HL-60 (cell line): ENCODE results near the gene PIGP.

Experiments
- DNase-seq, 2 experiments: peaks; one replicate each; pipeline ENCODE4 v3.0.0-alpha.2; 2010 to 2020; ENCODE audit warnings: low read depth in 1 of 2, low spot score in 1 of 2
- H3K27ac ChIP-seq: fragments of 250-450 bp; sonication (Bioruptor Pico); replicated peaks from 2 replicates; pipeline ENCODE4 v1.5.1; 2020; ENCODE audit warnings: mild to moderate bottlenecking, moderate library complexity
- H3K27me3 ChIP-seq: fragments of 250-450 bp; sonication (Bioruptor Pico); 2 replicates; pipeline ENCODE4 v1.5.1; 2021; ENCODE audit warnings: mild to moderate bottlenecking, moderate library complexity; ENCODE audit not compliant: insufficient read depth, poor library complexity, severe bottlenecking
- H3K4me3 ChIP-seq: replicated peaks from 2 replicates; pipeline ENCODE4 v1.5.1; 2011; ENCODE audit warnings: mild to moderate bottlenecking, control low read depth, low read length; ENCODE audit not compliant: insufficient read depth
- GABPA ChIP-seq: IDR thresholded peaks from 2 replicates; pipeline ENCODE4 v1.6.1; 2012; ENCODE audit warnings: low read depth
- POLR2AphosphoS5 ChIP-seq: IDR thresholded peaks from 2 replicates; pipeline ENCODE4 v1.6.1; 2012; ENCODE audit warnings: low read depth
- SPI1 ChIP-seq: IDR thresholded peaks from 2 replicates; pipeline ENCODE4 v1.6.1; 2012; ENCODE audit warnings: low read depth, mild to moderate bottlenecking, borderline replicate concordance
- TF ChIP-seq, protein P1 (sequence below): IDR thresholded peaks from one replicate; pipeline ENCODE4 v1.5.1; 2011; ENCODE audit warnings: low read length, control low read depth, inconsistent platforms; ENCODE audit not compliant: insufficient read depth
- TF ChIP-seq, protein P2 (sequence below): IDR thresholded peaks from 2 replicates; pipeline ENCODE4 v1.6.1; 2012; ENCODE audit warnings: low read depth; ENCODE audit not compliant: insufficient replicate concordance

Gene PIGP

DNA sequence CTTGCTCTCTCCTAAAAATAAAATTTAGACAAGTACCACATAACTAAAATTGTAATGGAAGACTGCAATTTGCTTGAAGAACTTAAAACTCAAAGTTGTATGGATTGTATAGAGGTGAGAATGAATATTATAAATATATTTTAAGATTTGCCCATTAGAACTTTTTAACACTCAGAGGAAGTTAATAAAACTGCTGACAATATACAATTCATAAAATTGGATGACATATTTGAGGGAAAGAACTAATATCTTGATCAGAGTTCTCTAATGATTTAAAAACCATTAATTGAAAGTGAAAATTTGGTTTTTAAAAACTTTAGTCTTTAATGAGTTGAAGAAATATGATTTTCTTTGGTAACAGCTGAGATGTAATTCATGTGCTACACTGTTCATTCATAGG lies 21.1 kb upstream of the PIGP start:
- Histone ChIP-seq H3K27ac (no peak overlapping the region), H3K4me3 (no peak overlapping the region), H3K27me3 (no peaks in the 10 kb centered on the region)
- no peak for TF ChIP-seq POLR2AphosphoS5
- TF ChIP-seq, protein P1, sequence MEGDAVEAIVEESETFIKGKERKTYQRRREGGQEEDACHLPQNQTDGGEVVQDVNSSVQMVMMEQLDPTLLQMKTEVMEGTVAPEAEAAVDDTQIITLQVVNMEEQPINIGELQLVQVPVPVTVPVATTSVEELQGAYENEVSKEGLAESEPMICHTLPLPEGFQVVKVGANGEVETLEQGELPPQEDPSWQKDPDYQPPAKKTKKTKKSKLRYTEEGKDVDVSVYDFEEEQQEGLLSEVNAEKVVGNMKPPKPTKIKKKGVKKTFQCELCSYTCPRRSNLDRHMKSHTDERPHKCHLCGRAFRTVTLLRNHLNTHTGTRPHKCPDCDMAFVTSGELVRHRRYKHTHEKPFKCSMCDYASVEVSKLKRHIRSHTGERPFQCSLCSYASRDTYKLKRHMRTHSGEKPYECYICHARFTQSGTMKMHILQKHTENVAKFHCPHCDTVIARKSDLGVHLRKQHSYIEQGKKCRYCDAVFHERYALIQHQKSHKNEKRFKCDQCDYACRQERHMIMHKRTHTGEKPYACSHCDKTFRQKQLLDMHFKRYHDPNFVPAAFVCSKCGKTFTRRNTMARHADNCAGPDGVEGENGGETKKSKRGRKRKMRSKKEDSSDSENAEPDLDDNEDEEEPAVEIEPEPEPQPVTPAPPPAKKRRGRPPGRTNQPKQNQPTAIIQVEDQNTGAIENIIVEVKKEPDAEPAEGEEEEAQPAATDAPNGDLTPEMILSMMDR: no peak
- TF ChIP-seq, protein P2, sequence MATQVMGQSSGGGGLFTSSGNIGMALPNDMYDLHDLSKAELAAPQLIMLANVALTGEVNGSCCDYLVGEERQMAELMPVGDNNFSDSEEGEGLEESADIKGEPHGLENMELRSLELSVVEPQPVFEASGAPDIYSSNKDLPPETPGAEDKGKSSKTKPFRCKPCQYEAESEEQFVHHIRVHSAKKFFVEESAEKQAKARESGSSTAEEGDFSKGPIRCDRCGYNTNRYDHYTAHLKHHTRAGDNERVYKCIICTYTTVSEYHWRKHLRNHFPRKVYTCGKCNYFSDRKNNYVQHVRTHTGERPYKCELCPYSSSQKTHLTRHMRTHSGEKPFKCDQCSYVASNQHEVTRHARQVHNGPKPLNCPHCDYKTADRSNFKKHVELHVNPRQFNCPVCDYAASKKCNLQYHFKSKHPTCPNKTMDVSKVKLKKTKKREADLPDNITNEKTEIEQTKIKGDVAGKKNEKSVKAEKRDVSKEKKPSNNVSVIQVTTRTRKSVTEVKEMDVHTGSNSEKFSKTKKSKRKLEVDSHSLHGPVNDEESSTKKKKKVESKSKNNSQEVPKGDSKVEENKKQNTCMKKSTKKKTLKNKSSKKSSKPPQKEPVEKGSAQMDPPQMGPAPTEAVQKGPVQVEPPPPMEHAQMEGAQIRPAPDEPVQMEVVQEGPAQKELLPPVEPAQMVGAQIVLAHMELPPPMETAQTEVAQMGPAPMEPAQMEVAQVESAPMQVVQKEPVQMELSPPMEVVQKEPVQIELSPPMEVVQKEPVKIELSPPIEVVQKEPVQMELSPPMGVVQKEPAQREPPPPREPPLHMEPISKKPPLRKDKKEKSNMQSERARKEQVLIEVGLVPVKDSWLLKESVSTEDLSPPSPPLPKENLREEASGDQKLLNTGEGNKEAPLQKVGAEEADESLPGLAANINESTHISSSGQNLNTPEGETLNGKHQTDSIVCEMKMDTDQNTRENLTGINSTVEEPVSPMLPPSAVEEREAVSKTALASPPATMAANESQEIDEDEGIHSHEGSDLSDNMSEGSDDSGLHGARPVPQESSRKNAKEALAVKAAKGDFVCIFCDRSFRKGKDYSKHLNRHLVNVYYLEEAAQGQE: no peak
- TF ChIP-seq GABPA: no peak
- TF ChIP-seq SPI1: no peak
- no peak for DNase-seq

DNA sequence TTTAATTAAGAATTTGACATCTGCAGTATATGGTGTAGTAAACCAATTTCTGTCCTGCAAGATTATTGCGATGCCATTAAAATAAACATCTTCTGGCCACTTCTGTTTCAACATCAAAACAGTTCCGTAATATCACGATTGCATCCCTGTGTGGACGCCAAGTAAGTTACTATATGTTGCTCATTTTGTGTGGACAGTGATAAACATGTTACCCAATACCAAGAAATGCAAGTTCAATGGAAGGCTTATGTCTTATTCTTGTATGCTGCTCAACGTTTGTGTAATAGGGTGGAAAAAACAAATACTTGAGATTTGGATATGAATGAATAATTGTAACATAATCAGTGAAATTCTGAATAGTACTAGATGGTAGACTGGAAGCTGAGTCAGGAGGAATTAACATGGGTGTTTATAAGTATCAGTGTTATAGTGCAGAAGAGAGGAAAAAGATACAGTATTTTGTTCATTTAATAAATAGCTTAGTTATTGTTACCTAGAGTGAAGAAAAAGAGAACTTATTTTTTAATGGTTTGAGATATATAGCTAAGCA lies 15.4 kb upstream of the PIGP start:
- Histone ChIP-seq H3K27ac (no peak overlapping the region), H3K4me3 (no peak overlapping the region), H3K27me3 (no peaks in the 10 kb centered on the region)
- peak in 1 of 2 experiments; percentile 47 for DNase-seq
- no peak for TF ChIP-seq GABPA
- TF ChIP-seq, protein P1: no peak
- TF ChIP-seq POLR2AphosphoS5: no peak
- TF ChIP-seq, protein P2: no peak
- no peak for TF ChIP-seq SPI1

DNA sequence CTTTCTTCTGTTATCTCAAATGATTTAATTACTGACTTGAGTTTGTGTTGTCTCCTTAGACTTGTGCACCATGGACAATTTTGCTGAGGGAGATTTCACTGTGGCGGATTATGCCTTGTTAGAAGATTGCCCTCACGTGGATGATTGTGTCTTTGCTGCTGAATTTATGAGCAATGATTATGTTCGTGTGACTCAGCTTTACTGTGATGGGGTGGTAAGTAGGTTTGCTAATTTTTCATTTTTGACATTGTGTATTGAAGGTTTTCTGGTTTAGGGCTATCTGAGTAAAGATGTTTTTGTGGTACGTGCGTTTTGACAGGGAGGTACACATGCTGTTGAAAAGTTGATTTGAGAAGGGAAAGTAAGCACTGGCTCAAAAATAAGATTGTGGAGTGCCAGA lies 14.3 kb upstream of the PIGP start:
- H3K27me3 ChIP-seq: no peaks in the 10 kb centered on the region
- no peak for DNase-seq
- no peak for TF ChIP-seq SPI1
- TF ChIP-seq, protein P2: no peak
- TF ChIP-seq, protein P1: no peak
- no peak for TF ChIP-seq GABPA
- no peak for TF ChIP-seq POLR2AphosphoS5
- H3K27ac ChIP-seq: no peak overlapping the region
- H3K4me3 ChIP-seq: no peak overlapping the region
